B cell (primary cell): ENCODE results near the gene MAML2.

ENCODE experiments used
- EZH2 ChIP-seq: IDR thresholded peaks from 2 replicates; pipeline ENCODE4 v1.6.1; 2012; ENCODE audit warnings: borderline replicate concordance, low read depth, mild to moderate bottlenecking, moderate library complexity, low read length; ENCODE audit not compliant: insufficient read depth, poor library complexity, severe bottlenecking
- TF ChIP-seq, protein P1 (sequence below): fragments of 200-600 bp; IDR thresholded peaks from one replicate; pipeline ENCODE4 v1.8.0; 2022; ENCODE audit warnings: antibody characterized with exemption, mild to moderate bottlenecking

DNA sequence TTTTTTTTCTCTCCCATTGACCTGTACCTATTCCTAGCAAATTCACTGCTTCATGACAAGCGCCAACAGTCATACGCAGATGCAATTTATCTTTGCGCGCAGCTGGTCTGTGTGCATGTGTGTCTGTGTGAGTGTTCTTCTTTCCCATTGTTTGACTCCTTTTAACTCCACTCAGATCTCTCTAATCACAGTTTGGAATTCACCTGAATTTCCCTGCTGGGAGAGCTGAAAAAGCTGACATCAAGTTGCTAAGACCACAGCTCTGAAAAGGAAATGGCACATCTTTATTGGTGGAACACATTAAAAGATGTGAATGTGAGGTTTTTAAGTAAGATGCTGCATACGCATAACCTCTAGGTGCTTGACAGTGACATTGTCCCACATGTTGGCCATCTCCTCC lies 231.7 kb downstream of the MAML2 start:
- TF ChIP-seq, protein P1, sequence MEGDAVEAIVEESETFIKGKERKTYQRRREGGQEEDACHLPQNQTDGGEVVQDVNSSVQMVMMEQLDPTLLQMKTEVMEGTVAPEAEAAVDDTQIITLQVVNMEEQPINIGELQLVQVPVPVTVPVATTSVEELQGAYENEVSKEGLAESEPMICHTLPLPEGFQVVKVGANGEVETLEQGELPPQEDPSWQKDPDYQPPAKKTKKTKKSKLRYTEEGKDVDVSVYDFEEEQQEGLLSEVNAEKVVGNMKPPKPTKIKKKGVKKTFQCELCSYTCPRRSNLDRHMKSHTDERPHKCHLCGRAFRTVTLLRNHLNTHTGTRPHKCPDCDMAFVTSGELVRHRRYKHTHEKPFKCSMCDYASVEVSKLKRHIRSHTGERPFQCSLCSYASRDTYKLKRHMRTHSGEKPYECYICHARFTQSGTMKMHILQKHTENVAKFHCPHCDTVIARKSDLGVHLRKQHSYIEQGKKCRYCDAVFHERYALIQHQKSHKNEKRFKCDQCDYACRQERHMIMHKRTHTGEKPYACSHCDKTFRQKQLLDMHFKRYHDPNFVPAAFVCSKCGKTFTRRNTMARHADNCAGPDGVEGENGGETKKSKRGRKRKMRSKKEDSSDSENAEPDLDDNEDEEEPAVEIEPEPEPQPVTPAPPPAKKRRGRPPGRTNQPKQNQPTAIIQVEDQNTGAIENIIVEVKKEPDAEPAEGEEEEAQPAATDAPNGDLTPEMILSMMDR, result no peak
- no peak for TF ChIP-seq EZH2
